Right lobe of liver (tissue), 6 donors: ENCODE data around the gene CRACR2B. TPM values are rescaled to one million over a fixed set of nuclear protein-coding genes. Genes with fewer than 3 reads are reported as not detected.

Experiments
- ATAC-seq, 4 donors: fragments of 200-7000 bp; cut with Tn5 transposase; one replicate each; pipeline ENCODE4 v1.9.1; 2020; ENCODE audit warnings: mild to moderate bottlenecking in 4 of 4, moderate library complexity in 4 of 4
- DNase-seq, 3 donors: peaks; one replicate each; pipeline ENCODE4 v3.0.0-alpha.2; 2020
- H3K27ac ChIP-seq, 3 donors: fragments of 200-600 bp; one replicate each; pipeline ENCODE4 v1.8.0; 2022
- H3K27me3 ChIP-seq, 2 donors: fragments of 200-600 bp; one replicate each; pipeline ENCODE4 v1.8.0; 2022
- H3K36me3 ChIP-seq, 4 donors: fragments of 200-600 bp; sonication (generic) in 1 of 4; one replicate each; pipeline versions ENCODE4 v1.5.1 to v1.8.0; 2017 to 2022; ENCODE audit warnings: control low read depth in 1 of 4
- H3K4me1 ChIP-seq, 4 donors: fragments of 200-600 bp; sonication (generic) in 1 of 4; one replicate each; pipeline versions ENCODE4 v1.5.1 to v1.8.0; 2017 to 2022; ENCODE audit warnings: control low read depth in 1 of 4
- H3K4me3 ChIP-seq, 3 donors: fragments of 200-600 bp; one replicate each; pipeline ENCODE4 v1.8.0; 2022
- H3K9me3 ChIP-seq, 4 donors: fragments of 200-600 bp; sonication (generic) in 1 of 4; one replicate each; pipeline versions ENCODE4 v1.5.1 to v1.8.0; 2017 to 2022; ENCODE audit warnings: control low read depth in 1 of 4
- POLR2A ChIP-seq: fragments of 450-650 bp; IDR thresholded peaks from one replicate; pipeline ENCODE4 v1.6.1; 2017; ENCODE audit warnings: antibody characterized with exemption, mild to moderate bottlenecking
- WGBS: methylation state at CpG from one replicate; pipeline ENCODE4 v1.1.6; 2018; ENCODE audit warnings: low coverage, low lambda C conversion rate; ENCODE audit not compliant: insufficient coverage; ENCODE audit errors: missing lambda C conversion rate; 5-methylcytosine and 5-hydroxymethylcytosine counted together
- intact Hi-C, 2 donors: fragments of 100-400 bp; cut with DNase I; formaldehyde crosslinking; loops; one replicate each; pipeline versions ENCODE4 v1.11.2 to v1.14.1; 2022
- total RNA-seq, 6 experiments: library from RNA; depleted of rRNA in 2 of 6; stranded (reverse); fragments of >200 nt in 2 of 6; fragmentation: NEBNext Ultra II Directional in 3 of 6; extraction: Animal tissue kit (Norgen Biotek cat#: 25700) in 3 of 6; gene quantifications; one replicate each; pipeline versions ENCODE4 v1.1.0 to v1.2.4, GENCODE V29; 2016 to 2023
- TF ChIP-seq, protein P1 (sequence below), 4 donors: fragments of 200-600 bp in 3 of 4; fragments of 450-650 bp in 1 of 4; IDR thresholded peaks; one replicate each; pipeline versions ENCODE4 v1.5.1 to v1.8.0; 2016 to 2022; ENCODE audit warnings: antibody characterized with exemption in 4 of 4, mild to moderate bottlenecking in 2 of 4
- donor health status: DM: no; HTN: yes; CAD: no.
- donor health status: DM: no; HTN: no; CAD: no.
- donor health status: DM: no; HTN: no; CAD: no.
- donor health status: DM: no; HTN: yes; CAD: no.
- donor health status: DM: no; HTN: yes; CAD: no.

Gene CRACR2B
- total RNA-seq, 6 experiments from 2014 or later: 2.2 to 4.0 (median 3.1) TPM

DNA sequence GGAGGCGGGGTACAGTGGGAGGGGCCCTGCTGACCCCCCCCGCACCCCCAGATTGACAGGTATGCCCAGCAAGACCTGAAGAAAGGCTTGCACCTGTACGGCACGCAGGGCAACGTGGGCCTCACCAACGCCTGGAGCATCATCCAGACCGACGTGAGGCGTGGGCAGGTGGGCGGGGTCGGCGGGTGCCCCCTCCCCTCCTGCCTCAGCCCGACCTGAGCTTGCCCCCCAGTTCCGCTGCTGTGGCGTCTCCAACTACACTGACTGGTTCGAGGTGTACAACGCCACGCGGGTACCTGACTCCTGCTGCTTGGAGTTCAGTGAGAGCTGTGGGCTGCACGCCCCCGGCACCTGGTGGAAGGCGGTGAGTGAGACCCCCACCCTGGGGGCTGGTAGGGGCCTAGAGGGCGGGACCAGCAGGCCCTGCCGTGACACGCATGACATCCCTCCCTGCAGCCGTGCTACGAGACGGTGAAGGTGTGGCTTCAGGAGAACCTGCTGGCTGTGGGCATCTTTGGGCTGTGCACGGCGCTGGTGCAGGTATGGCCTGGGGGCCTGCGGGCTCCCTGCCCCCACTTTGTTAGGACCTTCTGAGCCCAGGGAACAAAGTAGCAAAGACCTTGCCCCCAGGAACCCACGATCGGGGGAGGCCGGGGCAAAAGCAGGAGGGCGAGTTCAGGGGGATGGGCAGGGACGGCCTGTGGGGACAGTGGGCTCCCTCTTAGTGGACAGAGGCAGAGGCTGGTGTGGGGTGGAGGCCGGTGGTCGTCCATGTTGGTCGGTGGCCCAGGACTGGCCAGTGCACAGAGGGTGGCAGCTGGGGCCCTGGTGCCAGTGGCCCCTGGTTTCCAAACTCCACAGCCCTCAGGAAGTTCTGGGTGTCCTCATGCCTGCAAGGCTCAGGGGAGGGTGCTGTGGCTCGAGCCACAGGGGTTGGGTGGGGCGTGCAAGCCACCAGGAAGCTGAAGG is 38.0 kb downstream of the CRACR2B start:
- no peak for DNase-seq
- Histone ChIP-seq H3K27ac (no peak overlapping the region), H3K36me3 (no peaks in the 10 kb centered on the region), H3K4me3 (no peak overlapping the region), H3K4me1 (no peaks in the 10 kb centered on the region), H3K27me3 (no peaks in the 10 kb centered on the region), H3K9me3 (no peaks in the 10 kb centered on the region)
- intact Hi-C loops: no loop called here
- 63% methylated on average over 6 of the region's 41 CpGs for WGBS
- peak in 2 of 4 donors; percentile 1 to 3 for ATAC-seq
- no peak for TF ChIP-seq POLR2A

GRCh38 chr11:866481-866880 is 38.8 kb downstream of the CRACR2B start:
- no peak overlapping the region for H3K4me3 ChIP-seq
- DNase-seq (peak in 1 of 3 donors; percentile 28), ATAC-seq (peak in 2 of 4 donors; percentile 2 to 5)
- intact Hi-C loops: no loop called here
- no peaks in the 10 kb centered on the region for H3K4me1 ChIP-seq
- no peaks in the 10 kb centered on the region for H3K36me3 ChIP-seq
- no peaks in the 10 kb centered on the region for H3K9me3 ChIP-seq
- no peak for TF ChIP-seq POLR2A
- TF ChIP-seq, protein P1, sequence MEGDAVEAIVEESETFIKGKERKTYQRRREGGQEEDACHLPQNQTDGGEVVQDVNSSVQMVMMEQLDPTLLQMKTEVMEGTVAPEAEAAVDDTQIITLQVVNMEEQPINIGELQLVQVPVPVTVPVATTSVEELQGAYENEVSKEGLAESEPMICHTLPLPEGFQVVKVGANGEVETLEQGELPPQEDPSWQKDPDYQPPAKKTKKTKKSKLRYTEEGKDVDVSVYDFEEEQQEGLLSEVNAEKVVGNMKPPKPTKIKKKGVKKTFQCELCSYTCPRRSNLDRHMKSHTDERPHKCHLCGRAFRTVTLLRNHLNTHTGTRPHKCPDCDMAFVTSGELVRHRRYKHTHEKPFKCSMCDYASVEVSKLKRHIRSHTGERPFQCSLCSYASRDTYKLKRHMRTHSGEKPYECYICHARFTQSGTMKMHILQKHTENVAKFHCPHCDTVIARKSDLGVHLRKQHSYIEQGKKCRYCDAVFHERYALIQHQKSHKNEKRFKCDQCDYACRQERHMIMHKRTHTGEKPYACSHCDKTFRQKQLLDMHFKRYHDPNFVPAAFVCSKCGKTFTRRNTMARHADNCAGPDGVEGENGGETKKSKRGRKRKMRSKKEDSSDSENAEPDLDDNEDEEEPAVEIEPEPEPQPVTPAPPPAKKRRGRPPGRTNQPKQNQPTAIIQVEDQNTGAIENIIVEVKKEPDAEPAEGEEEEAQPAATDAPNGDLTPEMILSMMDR (IDR thresholded peaks at IDR 0.05): no peak
- H3K27ac ChIP-seq: no peak overlapping the region
- H3K27me3 ChIP-seq: no peaks in the 10 kb centered on the region
- no CpG with 5 or more reads among the region's 14 CpGs for WGBS

GRCh38 chr11:867856-868358 is 40.2 kb downstream of the CRACR2B start:
- no peak overlapping the region for H3K27ac ChIP-seq
- H3K36me3 ChIP-seq: no peaks in the 10 kb centered on the region
- intact Hi-C loops: no loop called here

DNA sequence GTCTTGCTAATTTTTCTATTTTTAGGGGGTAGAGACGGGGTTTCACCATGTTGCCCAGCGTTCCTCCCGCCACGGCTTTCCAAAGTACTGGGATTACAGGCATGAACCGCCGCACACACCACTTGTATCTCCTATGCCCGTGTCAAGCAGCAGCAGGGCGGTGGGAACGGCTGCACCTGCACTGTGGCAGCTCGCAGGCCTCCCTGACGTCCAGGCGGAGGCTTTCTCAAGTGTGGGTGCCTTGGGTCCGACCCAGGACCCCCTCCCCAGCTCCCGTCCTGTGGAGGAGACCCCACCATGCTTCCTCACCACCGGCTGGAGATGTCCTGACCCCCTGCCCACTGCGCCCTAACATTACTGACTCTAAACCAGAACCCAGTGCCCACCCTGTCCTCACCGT is 40.7 kb downstream of the CRACR2B start:
- no peaks in the 10 kb centered on the region for H3K36me3 ChIP-seq
- TF ChIP-seq, protein P1 (IDR thresholded peaks at IDR 0.05): no peak
- TF ChIP-seq POLR2A: no peak
- no peaks in the 10 kb centered on the region for H3K9me3 ChIP-seq
- H3K27ac ChIP-seq: no peak overlapping the region
- 100% methylated on average over 2 of the region's 17 CpGs for WGBS
- H3K4me3 ChIP-seq: no peak overlapping the region
- no peaks in the 10 kb centered on the region for H3K27me3 ChIP-seq
- intact Hi-C loops: no loop called here
- no peaks in the 10 kb centered on the region for H3K4me1 ChIP-seq
- ATAC-seq: no peak
- DNase-seq: no peak

More at GRCh38 chr11:867856-868358, 40.2 kb downstream of the CRACR2B start:
- 90% methylated on average over 2 of the region's 8 CpGs for WGBS
- ATAC-seq: no peak
- H3K9me3 ChIP-seq: no peaks in the 10 kb centered on the region
- H3K27me3 ChIP-seq: no peaks in the 10 kb centered on the region
- no peak overlapping the region for H3K4me3 ChIP-seq
- DNase-seq: no peak
- TF ChIP-seq POLR2A: no peak
- TF ChIP-seq, protein P1 (IDR thresholded peaks at IDR 0.05): no peak
- H3K4me1 ChIP-seq: no peaks in the 10 kb centered on the region

DNA sequence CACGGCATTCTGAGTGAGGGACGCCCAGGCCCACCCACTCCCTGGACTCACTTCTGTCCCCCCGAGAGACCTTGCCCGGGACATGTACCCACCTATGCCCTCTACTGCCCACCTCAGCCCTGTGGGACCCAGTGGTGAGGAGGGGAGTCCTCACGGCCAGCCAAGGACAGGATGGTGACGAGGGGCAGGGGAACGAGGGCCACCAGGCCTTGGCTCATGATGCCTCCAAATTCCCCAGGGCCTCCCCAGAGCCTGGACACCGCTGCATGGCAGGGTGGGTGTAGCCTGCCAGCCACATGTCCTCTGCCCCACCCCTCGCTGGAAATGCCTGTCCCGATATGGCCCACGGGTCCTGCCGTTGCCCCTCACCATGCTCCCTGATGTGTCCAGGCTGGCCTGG is 41.1 kb downstream of the CRACR2B start:
- ATAC-seq: no peak
- H3K9me3 ChIP-seq: no peaks in the 10 kb centered on the region
- H3K27ac ChIP-seq: no peak overlapping the region
- TF ChIP-seq, protein P1 (IDR thresholded peaks at IDR 0.05): no peak
- TF ChIP-seq POLR2A: no peak
- intact Hi-C loops: no loop called here
- H3K36me3 ChIP-seq: no peaks in the 10 kb centered on the region
- DNase-seq: no peak
- no peaks in the 10 kb centered on the region for H3K27me3 ChIP-seq
- H3K4me3 ChIP-seq: no peak overlapping the region
- H3K4me1 ChIP-seq: no peaks in the 10 kb centered on the region
- 100% methylated on average over 2 of the region's 12 CpGs for WGBS
